Activated CD4-positive, CD25-positive, alpha-beta regulatory T cell treated with anti-CD3 and anti-CD28 coated beads, Interleukin-2, amount 50 U/mL, for 24 hours (primary cell): ENCODE measurements around the gene SETBP1.

Source experiments
- ATAC-seq, 2 donors: fragments of 150-1000 bp; cut with Tn5 transposase; one replicate each; pipeline ENCODE4 v1.10.0; 2021; ENCODE audit warnings: mild to moderate bottlenecking in 1 of 2, moderate library complexity in 1 of 2

SETBP1 gene

DNA sequence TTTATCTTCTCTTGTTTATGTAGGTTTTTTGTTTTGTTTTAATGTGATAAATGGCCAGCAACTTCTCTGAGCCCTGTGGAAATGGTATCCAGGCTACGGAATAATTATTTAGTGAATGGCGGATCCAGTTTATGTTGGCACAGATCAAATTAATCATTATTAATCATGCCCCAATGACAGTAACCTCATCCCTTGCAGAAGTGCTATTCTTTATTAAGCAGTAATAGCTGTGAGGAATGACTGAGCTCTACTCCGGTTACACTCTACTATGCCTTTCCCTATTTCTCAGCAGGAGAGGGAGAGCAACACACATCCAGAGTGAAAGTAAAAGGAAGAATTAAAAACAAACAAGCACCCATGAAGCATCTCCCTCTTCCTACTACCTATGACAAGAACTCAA is 84.8 kb downstream of the SETBP1 start:
- ATAC-seq: no peak

DNA sequence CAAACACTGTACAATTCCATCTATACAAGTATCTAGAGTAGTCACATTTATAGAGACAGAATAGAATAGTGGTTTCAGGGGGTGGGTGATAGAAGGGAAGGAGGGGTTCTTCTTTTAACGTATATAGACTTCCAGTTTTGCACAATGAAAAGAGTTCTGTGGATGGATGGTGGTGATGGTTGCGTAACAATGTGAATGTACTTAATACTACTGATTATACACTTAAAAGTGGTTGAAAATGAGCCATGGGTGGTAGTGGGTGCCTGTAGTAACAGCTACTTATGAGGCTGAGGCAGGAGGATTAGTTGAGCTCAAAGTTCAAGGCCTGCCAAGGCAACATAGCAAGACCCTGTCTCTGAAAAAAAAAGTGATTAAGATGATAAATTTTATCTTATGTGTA is 85.8 kb downstream of the SETBP1 start:
- ATAC-seq: no peak

DNA sequence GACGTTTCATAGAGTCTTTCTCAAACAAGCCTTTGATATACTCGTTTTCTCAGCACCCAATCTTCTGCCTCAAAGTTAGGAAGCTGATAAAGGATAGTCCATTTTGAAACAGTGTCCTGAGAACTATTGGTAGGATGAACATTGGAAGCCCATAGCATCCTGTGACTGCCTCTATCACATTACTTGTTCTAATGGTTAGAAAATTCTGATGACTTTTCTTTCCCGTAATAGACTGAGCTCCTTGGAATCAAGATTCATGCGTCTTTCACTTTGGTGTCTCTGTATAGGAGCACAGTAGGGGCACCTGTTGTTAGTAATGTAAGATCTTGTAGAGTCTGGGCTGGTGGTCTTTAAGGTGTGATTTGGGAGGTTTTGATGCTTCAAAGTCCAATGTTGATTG is 87.1 kb downstream of the SETBP1 start:
- no peak for ATAC-seq

DNA sequence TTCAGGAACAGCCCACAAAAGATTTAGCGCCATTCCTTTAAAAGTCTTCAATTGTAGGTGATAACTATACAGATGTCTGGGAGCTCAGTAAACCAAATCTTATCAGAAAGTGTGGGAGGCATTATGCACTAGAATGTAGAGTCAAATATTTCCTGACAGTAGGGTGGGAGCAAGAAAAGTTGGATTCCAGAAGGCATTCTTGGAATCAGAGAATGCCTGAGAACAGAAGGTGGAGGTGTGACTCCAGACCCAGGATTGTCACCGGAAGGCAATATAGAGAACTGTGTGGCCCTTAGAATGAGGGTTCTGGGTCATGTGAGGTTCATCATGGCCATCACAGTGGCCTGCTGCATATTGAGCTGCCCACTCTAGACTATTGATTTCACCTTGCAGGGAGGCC is 90.0 kb downstream of the SETBP1 start:
- ATAC-seq: no peak

- no peak for ATAC-seq
Observed at GRCh38 chr18:44771572-44771955, 90.9 kb downstream of the SETBP1 start.

- ATAC-seq: no peak
Observed at GRCh38 chr18:44771956-44772917, 91.5 kb downstream of the SETBP1 start.

DNA sequence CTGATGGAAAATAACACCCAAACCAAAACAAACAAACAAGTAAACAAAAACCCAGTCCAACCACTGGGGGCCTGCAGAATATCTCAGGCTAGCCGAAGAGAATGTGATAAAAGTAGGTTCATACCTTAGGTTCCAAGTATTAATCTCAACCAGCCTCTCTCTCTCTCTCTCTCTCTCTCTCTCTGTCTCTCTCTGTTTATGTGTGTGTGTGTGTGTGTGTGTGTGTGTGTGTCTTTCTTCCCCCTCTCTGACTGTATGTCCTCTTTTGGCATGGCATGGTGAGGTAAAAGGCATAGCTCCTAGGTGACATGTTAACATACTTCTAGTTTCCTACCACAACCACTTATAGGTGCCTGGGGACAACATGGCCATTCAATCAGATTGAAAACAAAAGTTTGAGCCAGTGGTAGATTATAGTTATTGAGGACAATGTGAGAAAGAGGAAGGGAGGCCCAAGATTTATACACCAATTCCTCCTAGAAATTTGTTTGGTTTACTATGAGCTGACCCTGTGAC is 93.0 kb downstream of the SETBP1 start:
- ATAC-seq: no peak

- no peak for ATAC-seq
Observed at GRCh38 chr18:44774191-44774590, 93.5 kb downstream of the SETBP1 start.

DNA sequence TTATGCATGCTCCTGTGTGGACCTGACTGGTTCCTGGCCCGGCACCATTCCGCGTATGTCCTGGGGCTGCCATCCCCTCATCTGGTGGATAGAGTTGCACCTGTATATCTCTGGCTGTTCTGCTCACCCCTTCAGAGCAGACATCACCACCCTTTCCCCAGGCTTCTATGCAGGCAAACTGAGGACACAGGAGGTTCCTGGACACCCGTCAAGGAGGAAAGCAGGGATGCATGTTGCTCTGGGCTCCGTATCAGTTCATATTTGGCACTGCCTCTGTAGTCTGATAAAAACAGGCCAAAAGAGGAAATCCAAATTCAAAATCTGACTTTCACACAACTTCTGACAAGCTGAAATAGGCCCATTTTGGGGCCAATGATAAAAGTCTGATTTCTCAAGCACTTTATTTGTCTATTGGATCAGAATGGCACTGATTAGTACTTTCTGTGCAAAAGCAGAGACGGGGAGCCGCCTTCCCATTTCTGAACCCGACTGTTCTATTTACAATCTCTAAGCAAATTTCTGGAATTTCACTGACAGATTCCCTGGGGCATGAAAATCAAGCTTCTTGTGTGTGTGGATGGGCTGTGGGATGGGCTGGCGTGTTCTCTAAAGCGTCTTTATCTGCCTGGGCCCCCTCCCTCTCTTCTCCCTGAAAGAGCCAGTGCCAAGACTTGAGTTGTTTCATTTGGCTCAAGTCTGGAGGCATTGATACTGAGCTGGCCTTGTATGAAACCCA is 96.9 kb downstream of the SETBP1 start:
- ATAC-seq: no peak

DNA sequence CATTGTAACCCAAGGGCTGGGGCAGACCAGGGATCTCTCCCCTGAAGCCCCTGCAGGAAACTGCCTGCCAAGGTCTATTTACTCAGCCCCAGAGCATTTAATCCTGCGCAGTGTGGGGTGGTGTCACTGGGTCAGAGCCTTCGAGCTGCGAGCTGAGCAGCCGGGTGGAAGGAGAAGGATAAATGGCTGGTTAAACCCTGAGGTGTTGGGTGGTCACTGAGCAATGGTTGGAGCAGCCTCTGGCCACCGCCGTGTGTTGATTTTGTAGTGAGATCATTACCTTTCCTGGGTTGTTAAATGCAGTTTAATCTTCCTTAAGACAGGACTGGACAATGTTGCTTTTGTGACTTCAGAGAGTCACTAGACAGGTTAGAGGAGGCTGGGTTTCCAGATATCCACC is 98.1 kb downstream of the SETBP1 start:
- ATAC-seq: no peak

GRCh38 chr18:44779753-44780292 is 99.1 kb downstream of the SETBP1 start:
- no peak for ATAC-seq

DNA sequence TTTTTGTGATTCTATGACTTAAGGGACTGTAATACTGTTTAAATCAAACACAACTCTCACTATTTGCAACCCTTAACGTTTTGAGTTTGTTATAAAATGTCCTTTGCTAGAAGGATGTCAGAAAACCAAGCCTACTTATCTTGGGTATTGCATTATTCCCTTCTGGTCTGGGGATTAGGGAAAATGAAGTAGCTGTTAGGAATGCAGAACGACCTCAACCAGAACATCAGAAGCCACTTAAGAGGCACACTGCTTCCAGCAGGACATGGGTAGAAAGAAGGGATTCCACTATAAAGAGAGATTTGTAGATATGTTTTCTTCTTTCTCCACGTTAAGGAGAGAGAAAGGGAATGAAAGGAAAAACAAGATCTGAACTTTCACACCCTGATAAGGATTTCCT is 101.2 kb downstream of the SETBP1 start:
- no peak for ATAC-seq

DNA sequence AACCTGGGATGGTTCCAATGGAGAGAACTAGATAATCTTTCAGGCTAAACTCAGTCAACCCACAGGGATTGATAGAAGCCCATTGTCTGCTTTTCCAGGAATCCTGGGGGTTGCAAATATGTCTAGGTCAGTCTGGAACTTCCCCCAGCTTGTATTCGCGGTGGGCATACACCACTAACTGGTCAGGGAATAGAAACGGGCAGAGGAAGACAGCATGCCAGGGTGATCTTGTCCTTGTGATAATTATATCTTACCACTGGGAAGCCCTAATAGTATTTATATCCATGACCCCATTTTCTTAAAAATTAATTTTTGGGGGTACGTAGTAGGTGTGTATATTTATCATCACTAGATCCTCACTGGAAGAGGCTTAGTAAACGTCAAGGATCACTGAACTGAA is 101.9 kb downstream of the SETBP1 start:
- no peak for ATAC-seq

GRCh38 chr18:44783371-44783770 is 102.7 kb downstream of the SETBP1 start:
- ATAC-seq: no peak

- no peak for ATAC-seq
Observed at GRCh38 chr18:44786257-44786656, 105.6 kb downstream of the SETBP1 start.

GRCh38 chr18:44786688-44787087 is 106.0 kb downstream of the SETBP1 start:
- no peak for ATAC-seq

DNA sequence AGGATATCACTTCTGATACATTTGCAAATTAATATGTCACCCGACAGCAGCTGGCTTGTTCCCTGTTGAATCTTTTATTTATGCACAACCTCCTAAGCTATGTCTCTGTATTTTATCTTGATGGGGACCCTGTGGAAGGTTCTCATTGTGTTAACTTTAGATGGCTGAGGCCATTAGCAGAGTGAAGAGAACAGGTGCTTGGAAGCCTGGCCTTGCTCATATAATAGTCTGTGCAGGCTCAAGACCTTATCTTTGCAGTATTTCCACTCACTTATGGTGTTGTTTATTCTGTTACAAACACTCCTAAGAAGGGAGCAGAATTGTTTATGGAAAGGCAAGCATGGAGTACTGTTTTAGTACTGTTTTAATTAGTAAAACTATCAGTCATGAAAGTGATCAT is 107.6 kb downstream of the SETBP1 start:
- no peak for ATAC-seq

DNA sequence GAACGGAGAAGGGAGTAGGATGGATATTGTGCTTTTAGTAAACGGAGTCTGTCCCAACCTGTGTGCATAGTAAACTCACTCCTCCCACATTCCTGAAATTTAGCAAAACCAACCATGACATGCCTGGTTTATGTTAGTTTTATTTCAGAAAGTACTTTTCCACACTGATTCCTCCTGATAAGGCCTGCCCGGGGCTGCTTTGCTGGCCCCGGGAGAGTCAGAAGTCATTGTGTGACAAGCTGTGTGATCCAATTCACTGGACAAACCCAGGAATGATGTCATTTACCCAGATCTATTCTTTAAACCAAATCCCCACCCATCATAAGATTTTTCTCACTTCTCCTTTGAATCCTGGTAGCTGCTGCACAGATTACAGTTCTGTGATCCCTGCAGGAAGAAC is 109.0 kb downstream of the SETBP1 start:
- ATAC-seq: no peak

DNA sequence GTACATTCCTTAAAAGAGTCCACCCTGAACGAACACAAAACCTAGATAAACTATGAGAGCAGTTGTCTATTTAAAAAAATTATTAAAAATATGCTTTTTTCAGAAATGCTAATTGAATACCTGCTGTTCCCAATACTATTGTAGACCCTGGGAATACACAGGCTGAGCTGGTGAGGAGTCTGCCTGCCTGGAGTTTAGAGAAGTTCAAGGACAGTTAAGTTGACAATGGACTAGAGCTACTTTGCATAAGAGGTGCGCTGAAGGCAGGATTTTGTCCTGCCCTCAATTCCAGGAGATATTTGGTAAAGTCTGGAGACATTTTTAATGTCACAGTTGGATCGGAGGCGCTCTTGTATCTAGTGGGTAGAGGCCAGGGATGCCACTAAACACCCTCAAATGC is 110.2 kb downstream of the SETBP1 start:
- ATAC-seq: no peak

DNA sequence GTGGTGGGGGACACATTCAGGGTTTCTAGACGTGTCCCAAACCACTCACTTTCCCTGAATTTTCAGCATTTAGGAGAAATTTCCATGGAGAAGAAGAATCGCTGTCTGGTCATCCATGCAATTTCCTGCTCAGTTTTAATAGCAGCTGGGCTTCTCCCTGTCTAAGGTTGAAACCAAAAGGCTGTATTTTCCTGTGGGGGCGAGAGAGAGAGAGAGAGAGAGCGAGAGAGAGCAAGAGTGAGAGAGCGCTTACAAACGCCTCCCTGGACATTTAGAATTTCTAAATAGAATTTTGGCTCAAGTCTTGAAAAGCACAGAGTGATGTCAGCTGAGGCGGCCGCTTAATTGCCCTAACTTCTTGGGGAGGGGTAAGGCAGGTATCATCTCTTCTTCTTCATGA is 110.8 kb downstream of the SETBP1 start:
- no peak for ATAC-seq

- ATAC-seq: no peak
Observed at GRCh38 chr18:44792456-44793061, 111.9 kb downstream of the SETBP1 start.

- no peak for ATAC-seq
Observed at GRCh38 chr18:44793194-44793593, 112.5 kb downstream of the SETBP1 start.

DNA sequence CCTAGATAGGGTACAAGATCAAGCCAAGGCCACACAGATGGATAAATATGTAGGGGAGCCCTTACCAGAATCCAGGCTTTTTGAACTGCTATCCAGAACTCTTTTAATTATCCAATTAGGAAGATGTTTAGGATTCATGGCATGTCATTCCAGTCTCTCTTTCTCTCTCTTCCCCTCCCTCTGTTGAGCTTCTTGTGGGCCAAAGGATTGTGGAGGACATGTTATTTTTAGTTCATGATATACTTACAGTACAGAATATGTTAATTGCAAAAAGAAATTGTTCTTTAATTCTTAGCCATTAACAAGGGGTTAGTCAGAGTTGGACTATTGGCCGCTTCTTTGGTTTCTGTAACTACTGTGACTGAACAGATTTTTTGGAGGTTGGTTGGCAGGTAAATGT is 113.0 kb downstream of the SETBP1 start:
- ATAC-seq: no peak
